ENCODE results near the gene TRIAP1. TPM values are rescaled to one million over a fixed set of nuclear protein-coding genes. Genes with fewer than 3 reads are reported as not detected.

Gene TRIAP1
- polyA plus RNA-seq, 1 donor (not counting 4 experiments of a cell fraction or from before 2014, with no cell fraction given), result 71.1 TPM

DNA sequence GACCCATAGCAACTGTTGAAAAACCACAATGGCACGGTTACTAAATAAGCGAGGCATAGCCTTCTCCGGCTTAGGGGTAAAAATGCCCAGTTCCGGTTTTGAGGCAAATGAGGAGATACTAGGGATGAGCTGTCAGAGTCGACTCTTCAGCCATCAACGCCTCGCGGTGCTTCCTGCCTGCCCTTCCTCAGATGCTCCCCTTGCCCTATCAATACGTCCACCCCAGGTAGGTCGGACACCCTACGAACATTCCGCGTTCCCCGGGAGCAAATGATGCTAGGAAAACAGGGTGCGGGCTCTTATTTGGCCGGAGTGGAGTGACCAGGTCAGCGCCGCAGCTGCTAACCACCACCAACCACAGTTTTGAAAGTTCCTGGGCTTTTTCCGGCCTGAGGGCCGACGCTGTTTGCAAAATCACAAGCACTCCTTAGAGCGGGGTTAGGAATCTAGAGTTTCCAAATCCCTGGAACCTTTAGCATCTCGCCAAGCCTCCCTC, 22.2 kb upstream of the TRIAP1 start:
- Histone ChIP-seq H2AFZ (ENCODE audit: control insufficient read depth, low read length) (no peak overlapping the region), H3K4me1 (ENCODE audit: control insufficient read depth, extremely low read depth, insufficient read depth, low read length) (peaks cover 11% of the 10 kb centered on the region), H4K20me1 (ENCODE audit: control insufficient read depth, extremely low read depth, insufficient read depth, low read length) (peaks cover 11% of the 10 kb centered on the region), H3K9me3 (ENCODE audit: control insufficient read depth, low read depth, low read length) (no peaks in the 10 kb centered on the region), H3K27me3 (ENCODE audit: control insufficient read depth, extremely low read depth, insufficient read depth, low read length) (no peaks in the 10 kb centered on the region), H3K79me2 (ENCODE audit: control insufficient read depth, insufficient read depth, low read length) (peaks cover 77% of the 10 kb centered on the region), H3K36me3 (ENCODE audit: control insufficient read depth in 2 of 2, extremely low read depth in 1 of 2, insufficient read depth in 2 of 2, low read length in 2 of 2) (peaks cover 10 to 23% of the 10 kb centered on the region in 2 experiments), H3K27ac (ENCODE audit: control insufficient read depth, insufficient read depth, low read length) (peak overlapping the region; percentile 77), H3K4me2 (ENCODE audit: control insufficient read depth, extremely low read depth, insufficient read depth, low read depth, low read length) (peak overlapping the region; percentile 86), H3K9me1 (ENCODE audit: control insufficient read depth, extremely low read depth, insufficient read depth, low read length) (no peaks in the 10 kb centered on the region), H3K9ac (ENCODE audit: control insufficient read depth, extremely low read depth, insufficient read depth, low read length) (peak overlapping the region; percentile 87), H3K4me3 (ENCODE audit: control insufficient read depth in 2 of 3, extremely low read depth in 1 of 3, insufficient read depth in 2 of 3, low read depth in 1 of 3, low read length in 3 of 3) (peak overlapping the region; percentile 90 to 97 (median 91))
- FAIRE-seq (no peak), DNase-seq (ENCODE audit: low read depth, low spot score) (no peak)
- TF ChIP-seq EZH2 (IDR thresholded peaks at IDR 0.05; ENCODE audit: low read length), result no peak
- TF ChIP-seq, protein P1, sequence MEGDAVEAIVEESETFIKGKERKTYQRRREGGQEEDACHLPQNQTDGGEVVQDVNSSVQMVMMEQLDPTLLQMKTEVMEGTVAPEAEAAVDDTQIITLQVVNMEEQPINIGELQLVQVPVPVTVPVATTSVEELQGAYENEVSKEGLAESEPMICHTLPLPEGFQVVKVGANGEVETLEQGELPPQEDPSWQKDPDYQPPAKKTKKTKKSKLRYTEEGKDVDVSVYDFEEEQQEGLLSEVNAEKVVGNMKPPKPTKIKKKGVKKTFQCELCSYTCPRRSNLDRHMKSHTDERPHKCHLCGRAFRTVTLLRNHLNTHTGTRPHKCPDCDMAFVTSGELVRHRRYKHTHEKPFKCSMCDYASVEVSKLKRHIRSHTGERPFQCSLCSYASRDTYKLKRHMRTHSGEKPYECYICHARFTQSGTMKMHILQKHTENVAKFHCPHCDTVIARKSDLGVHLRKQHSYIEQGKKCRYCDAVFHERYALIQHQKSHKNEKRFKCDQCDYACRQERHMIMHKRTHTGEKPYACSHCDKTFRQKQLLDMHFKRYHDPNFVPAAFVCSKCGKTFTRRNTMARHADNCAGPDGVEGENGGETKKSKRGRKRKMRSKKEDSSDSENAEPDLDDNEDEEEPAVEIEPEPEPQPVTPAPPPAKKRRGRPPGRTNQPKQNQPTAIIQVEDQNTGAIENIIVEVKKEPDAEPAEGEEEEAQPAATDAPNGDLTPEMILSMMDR (optimal IDR thresholded peaks at IDR 0.05 in 1 of 3, IDR thresholded peaks at IDR 0.05 in 1 of 3, conservative IDR thresholded peaks at IDR 0.05 in 1 of 3; ENCODE audit: extremely low read depth in 1 of 3, insufficient read depth in 2 of 3, low read length in 3 of 3), result no peak
- dilution Hi-C loops (cut with MboI; ENCODE audit: extremely low pct_ligation_motif_present, low sequenced_read_pairs), result no loop called here

DNA sequence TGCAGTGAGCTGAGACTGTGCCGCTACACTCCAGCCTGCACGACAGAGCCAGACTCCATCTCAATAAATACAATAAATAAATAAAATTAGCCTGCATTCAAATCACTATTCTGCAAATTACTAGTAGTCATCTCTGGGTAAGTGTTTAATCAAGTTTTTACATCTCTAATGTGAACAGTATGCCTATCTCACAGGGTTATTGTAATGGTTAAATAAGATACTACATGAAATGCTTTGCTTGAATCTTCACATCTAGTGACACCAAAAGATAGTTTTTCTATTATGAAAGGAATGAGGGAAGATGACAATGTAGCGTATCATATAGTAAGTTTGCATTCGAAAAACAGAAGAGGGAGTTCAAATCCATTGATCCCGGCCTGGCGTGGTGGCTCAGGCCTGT, 21.3 kb upstream of the TRIAP1 start:
- H3K9me1 ChIP-seq (ENCODE audit: control insufficient read depth, extremely low read depth, insufficient read depth, low read length), result no peaks in the 10 kb centered on the region
- H3K79me2 ChIP-seq (ENCODE audit: control insufficient read depth, insufficient read depth, low read length), result peaks cover 70% of the 10 kb centered on the region
- no peak for DNase-seq (ENCODE audit: low read depth, low spot score)
- FAIRE-seq, result no peak
- dilution Hi-C loops (cut with MboI; ENCODE audit: extremely low pct_ligation_motif_present, low sequenced_read_pairs), result no loop called here
- no peak overlapping the region for H3K4me2 ChIP-seq (ENCODE audit: control insufficient read depth, extremely low read depth, insufficient read depth, low read depth, low read length)
- no peak overlapping the region for H3K4me3 ChIP-seq (ENCODE audit: control insufficient read depth in 2 of 3, extremely low read depth in 1 of 3, insufficient read depth in 2 of 3, low read depth in 1 of 3, low read length in 3 of 3)
- H3K4me1 ChIP-seq (ENCODE audit: control insufficient read depth, extremely low read depth, insufficient read depth, low read length), result peaks cover 11% of the 10 kb centered on the region
- H3K27me3 ChIP-seq (ENCODE audit: control insufficient read depth, extremely low read depth, insufficient read depth, low read length), result no peaks in the 10 kb centered on the region
- no peaks in the 10 kb centered on the region for H3K9me3 ChIP-seq (ENCODE audit: control insufficient read depth, low read depth, low read length)
- H3K9ac ChIP-seq (ENCODE audit: control insufficient read depth, extremely low read depth, insufficient read depth, low read length), result no peak overlapping the region
- peaks cover 11% of the 10 kb centered on the region for H4K20me1 ChIP-seq (ENCODE audit: control insufficient read depth, extremely low read depth, insufficient read depth, low read length)
- H3K27ac ChIP-seq (ENCODE audit: control insufficient read depth, insufficient read depth, low read length), result no peak overlapping the region
- H3K36me3 ChIP-seq (ENCODE audit: control insufficient read depth in 2 of 2, extremely low read depth in 1 of 2, insufficient read depth in 2 of 2, low read length in 2 of 2), result peaks cover 15 to 32% of the 10 kb centered on the region in 2 experiments
- H2AFZ ChIP-seq (ENCODE audit: control insufficient read depth, low read length), result no peak overlapping the region
- TF ChIP-seq EZH2 (IDR thresholded peaks at IDR 0.05; ENCODE audit: low read length), result no peak
- TF ChIP-seq, protein P1 (optimal IDR thresholded peaks at IDR 0.05 in 1 of 3, IDR thresholded peaks at IDR 0.05 in 1 of 3, conservative IDR thresholded peaks at IDR 0.05 in 1 of 3; ENCODE audit: extremely low read depth in 1 of 3, insufficient read depth in 2 of 3, low read length in 3 of 3), result no peak
